Eye (tissue), 1 donor: Measurements from ENCODE around the gene ATOSB.
A peak's percentile ranks its signal among the peaks of the same experiment; 100 is the strongest.

Experiments used
- DNase-seq: peaks from one replicate; pipeline ENCODE4 v3.0.0-alpha.2; 2015

Gene ATOSB

GRCh38 chr9:35114113-35114839 is 1.4 kb downstream of the ATOSB start:
- DNase-seq, result peak; percentile 96

DNA sequence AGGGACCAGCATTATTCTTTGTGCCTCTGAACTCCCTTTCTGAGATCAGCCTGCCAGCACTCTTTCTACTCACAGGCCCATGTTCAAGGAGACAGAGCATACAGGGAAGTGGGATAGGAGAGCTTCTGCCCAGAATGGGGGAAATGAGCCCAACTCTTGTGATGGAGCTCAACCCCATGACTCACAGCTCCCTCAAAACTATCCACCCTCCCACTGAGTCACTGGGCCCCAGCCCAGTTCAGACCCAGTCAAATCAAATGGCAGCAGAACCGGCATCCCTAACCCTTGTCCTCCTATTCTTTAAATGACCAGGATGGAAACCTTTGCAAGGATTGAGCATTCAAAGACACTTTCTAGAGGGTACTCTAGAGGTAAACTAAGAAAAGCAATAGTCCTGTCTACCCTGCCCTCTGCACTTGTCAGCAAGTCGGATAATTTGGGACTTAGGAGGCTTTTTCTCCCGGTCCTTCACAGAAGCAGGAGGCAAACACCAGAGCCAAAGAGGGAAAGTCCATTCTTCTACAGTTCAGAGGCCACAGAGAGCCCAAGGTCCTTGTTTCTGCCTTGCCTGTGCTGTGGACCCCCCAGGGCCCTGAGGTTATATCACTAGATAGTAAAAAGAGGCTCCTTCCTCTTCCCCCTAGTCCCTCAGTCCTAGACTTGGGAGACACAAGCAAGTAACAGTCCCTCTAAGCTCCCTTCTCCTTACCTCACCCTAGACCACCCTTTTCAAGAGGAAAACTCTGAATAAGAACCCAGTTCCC is 3.2 kb downstream of the ATOSB start:
- no peak for DNase-seq

DNA sequence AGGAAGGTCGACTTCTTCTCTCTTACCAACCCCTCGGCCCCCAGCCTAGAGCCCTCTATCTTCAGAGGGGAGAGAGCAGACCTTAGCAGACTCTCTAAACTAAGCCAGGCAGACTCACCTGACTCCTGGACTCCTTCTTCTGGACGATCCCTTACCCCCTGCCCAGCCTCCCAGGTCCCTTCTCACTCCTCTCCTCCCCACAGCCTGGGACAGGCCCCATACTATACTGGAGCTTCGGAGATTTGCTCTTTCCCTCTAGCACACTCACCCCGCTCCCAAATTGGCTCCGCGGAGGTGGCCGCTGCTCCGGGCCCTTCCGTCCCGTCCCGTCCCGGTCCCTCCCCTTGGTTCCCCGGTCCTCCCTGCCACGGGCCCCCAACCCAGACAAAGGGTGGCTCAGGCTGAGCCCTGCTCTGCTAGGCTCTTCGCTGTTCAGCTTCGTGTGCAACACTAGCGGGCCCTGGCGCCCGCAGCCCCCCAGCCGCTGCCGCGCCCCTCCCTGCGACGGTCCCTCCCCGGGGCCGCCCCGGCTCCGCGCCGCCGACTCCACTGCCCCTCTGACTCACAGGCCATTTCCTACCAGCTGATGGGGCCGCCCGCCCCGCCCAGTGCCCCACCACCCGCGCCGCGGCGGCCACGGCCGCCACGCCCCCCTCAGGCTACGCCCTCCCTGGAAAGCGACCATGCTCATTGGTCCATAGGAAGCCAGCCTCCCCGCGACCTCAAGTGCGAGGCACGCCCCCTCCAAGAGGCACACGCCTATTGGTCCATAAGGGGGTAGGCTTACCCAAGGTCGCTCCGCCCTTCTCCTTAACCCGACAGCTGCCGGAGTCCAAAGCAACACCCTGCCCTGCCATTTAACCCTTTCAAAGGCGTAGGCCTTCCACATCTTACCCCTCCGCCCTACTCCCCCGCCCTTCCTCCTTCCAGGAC is 4.4 kb downstream of the ATOSB start:
- DNase-seq, result peak; percentile 98

DNA sequence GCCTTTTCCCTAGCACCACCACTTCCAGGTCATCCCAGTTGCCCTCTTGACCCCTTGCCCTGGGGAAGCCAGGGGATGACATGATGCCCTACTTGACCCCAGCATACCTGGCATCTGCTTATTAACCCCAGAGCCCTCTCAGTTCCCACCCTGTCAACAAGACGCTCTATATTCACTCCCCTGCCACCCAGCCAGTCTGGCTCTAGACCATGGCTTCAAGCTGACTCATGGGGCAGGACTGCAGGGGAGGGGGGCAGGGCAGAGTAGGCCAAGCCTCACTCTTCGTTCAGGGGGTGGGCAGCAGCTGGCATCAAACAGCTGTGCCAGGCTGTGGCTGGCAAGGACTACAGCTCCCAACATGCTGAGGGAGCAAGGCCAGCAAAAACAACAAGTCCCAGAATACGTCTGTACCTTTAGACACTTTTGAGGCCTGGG is 5.3 kb downstream of the ATOSB start:
- DNase-seq, result no peak

DNA sequence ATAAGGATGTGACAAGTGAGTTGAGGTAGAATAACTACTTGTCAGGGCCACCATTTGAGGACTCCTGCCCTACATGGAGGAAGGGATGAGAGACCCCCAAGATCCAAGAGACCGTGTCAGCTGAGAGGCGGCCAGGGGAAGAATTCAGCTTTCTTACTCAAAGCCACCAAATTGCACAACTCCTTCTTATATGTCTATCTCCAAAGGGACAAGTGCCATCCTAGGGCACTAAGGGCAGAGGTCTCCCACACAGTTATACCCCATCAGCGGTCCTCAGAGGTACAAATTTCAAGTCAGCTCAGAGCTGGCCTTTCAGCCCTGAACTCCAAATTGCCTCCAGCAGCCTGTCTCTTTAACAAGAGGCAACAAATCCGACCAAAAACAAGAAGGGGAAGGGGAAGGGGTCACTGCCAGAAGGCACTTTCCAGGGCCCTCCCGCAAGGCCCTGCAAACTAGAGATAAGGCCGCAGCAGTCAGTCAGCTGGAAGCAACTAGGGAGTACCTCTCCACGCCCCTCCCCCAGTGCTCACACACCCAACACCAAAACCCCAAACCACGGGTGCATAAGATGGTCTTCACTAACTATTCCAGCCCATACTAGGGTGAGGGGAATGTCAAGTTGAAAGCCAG is 6.6 kb downstream of the ATOSB start:
- no peak for DNase-seq

DNA sequence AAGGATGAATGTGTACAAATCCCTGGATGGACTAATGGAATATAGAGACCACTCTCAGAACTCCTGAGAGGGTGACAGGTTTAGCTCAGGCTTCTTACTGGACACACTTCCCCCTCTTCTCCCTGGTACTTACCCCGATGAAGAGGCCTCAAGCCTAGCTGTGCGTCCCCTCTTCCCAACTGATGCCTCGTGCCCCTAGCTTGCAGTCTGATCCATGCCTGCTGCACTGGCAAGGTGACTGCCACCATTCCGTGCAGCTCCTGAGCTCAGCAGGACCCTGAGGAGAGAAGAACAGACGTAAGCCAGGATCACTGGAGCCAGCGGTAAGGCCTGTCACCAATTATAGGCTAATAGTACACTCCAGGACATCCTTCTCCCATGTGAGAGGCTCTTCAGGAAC is 7.2 kb downstream of the ATOSB start:
- no peak for DNase-seq

- no peak for DNase-seq
These were observed 8.1 kb downstream of the ATOSB start for GRCh38 chr9:35107297-35108290.

DNA sequence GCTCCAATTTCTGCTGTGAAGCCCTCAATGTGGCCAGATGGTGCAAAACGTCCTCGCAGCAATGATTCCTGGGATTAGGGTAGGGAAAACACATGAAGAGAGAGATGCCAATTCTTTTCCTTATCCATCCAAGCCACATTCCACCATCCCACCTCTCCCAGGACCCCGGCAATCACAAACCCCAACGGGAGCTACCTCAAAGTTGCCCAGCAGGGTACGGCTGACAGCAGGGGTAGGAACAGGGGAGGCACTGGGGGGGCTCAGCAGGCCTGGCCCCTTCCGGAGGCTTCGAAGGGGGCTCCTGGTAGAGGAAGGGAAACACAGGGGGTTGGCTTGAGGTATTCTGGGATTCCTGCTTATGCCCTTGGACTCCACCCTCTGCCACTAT is 9.3 kb downstream of the ATOSB start:
- DNase-seq, result no peak

DNA sequence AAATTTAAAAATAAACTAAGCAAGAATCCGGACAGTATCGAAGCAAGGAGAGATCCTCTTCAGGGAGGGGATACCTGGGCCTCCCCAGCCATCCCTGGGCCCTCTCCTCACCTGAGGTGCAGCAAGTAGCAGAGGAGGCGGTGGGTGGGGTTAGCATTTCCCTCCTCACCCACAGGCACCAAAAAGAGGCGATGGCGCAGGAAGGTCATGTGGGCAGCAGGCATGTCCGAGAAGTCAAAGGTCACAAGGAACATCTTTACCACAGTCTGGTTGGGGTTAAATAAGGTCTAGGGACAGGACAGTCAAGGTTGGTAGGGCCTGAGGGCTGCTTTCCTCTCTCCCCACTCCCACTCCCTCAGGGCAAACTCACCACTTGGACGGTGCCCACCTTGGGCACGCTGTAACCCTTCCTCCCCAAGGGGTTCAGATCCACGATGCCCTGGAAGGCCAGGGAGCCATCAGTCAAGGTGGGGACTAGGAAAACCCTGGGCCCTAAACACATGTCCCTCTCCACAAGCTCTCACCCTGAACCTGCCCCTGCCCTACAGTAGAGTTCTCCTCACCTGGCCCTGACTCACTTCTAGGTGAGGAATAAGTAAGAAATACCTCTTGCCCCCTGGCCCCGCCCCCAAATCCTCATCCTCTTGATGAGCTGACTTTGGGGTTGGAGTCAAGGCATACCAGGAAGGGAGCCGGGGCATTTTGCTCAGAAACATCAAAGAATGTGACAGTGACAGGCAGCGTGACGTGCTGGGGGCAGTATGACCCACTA is 9.9 kb downstream of the ATOSB start:
- no peak for DNase-seq

DNA sequence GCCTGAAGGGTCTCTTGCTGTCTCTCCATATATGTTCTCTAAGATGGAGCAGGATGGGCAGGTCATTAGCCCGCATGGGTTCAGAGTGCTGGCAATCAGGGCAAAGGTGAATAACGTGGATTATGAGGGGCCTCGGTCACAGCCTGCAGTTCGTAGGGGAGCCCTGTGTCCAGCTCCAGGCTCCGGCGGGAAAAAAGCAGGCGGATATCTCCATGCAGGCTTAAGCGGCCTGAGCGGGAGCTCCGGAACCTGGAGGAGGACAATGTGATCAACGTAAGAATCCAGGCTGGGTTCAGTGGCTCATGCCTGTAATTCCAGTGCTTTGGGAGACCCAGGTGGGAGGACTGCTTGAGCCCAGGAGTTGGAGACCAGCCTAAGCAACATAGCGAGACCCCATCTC is 10.5 kb downstream of the ATOSB start:
- DNase-seq, result no peak

GRCh38 chr9:35104586-35104985 is 11.1 kb downstream of the ATOSB start:
- no peak for DNase-seq

DNA sequence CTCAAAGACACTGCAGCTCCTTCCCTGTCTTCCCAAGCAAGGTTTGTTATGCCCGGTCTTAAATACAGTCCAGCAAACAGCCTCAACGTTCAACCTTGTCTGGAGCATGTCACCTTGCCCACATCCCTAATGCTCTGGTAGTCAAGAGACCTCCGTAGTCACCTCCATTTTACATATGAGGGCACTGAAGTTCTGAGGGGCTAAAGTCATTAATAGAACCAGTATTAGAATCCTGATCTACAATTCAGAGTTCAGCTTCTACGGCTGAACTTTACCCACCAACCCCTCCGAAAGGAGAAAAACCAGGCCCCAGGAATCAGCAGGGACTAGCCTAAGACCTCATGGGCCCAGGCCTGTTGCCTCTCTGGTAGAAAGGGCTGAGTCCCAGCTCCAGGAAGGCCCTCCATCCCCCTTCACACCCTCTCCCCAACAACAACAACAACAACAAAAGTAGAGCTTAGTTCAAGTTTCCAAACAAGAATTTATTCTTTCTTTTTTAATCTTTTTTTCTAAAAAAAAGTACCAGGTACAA is 11.9 kb downstream of the ATOSB start:
- no peak for DNase-seq

DNA sequence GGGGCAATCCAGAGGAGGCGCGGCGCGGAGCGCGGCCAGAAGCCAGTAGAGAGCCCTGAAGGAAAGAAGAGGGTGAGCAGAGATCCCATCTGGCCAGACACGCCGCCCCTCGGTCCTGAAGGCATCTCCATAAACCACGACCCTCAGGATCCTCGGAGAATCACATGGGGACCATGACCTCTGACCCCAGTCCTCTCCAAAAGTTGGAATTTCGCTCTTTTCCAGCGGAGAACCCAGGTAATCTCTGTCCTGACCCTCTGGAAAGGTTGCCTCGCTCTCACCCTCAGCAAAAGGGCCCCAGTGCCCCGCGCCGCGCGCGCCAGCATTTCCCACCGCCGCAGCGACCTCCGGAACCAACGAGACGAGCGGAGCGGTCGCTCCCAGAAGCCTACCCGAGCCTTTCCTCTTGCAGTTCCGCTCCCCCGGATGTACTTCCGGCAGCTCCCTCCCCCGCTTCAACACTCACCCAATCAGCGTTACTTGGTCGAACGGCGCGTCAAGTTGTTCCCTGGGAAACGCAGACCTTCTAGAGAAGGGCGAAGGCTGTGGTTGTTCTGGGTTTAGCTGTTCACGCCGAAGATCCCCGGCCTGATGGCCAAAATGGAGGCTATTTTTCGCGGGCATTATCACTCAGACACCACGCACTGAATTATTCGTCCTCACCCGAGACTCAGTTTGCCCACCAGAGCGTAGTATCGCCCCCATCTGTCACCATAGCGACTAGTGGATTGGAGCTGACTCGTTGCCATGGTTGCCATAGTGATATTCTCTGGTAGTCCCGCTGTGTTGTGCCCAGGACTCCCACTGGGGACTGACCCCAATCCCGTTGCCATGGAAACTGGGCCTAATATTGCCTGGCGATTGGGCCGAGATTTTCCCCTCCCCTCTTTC is 12.6 kb downstream of the ATOSB start, which contains the start of gene STOML2:
Gene STOML2 (minus strand): TSS at position 363 of the 891 bp plus-strand sequence. CDS start 37 bp downstream, at position 326.
- DNase-seq, result peak; percentile 98

- no peak for DNase-seq
These were observed 13.2 kb downstream of the ATOSB start for GRCh38 chr9:35102465-35102768.

- DNase-seq, result no peak
These were observed 18.1 kb downstream of the ATOSB start for GRCh38 chr9:35097573-35097972.

- DNase-seq, result peak; percentile 94
These were observed 19.4 kb downstream of the ATOSB start, which contains the start of gene PIGO for GRCh38 chr9:35096035-35096849. Gene PIGO (minus strand): TSS chr9:35096591. CDS start chr9:35095565, 1,026 bp downstream.

GRCh38 chr9:35091536-35091935 is 24.1 kb downstream of the ATOSB start:
- DNase-seq, result no peak

GRCh38 chr9:35089434-35089833 is 26.2 kb downstream of the ATOSB start:
- no peak for DNase-seq
